ENCODE results near the gene ZSCAN21.

GRCh38 chr7:100051611-100052010 is 2.0 kb downstream of the ZSCAN21 start:
- TF ChIP-seq, protein P1, sequence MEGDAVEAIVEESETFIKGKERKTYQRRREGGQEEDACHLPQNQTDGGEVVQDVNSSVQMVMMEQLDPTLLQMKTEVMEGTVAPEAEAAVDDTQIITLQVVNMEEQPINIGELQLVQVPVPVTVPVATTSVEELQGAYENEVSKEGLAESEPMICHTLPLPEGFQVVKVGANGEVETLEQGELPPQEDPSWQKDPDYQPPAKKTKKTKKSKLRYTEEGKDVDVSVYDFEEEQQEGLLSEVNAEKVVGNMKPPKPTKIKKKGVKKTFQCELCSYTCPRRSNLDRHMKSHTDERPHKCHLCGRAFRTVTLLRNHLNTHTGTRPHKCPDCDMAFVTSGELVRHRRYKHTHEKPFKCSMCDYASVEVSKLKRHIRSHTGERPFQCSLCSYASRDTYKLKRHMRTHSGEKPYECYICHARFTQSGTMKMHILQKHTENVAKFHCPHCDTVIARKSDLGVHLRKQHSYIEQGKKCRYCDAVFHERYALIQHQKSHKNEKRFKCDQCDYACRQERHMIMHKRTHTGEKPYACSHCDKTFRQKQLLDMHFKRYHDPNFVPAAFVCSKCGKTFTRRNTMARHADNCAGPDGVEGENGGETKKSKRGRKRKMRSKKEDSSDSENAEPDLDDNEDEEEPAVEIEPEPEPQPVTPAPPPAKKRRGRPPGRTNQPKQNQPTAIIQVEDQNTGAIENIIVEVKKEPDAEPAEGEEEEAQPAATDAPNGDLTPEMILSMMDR (conservative IDR thresholded peaks at IDR 0.05) = no peak
- no peak for TF ChIP-seq ZFX (IDR thresholded peaks at IDR 0.05)
